ENCODE measurements around the gene CYP24A1.

DNA sequence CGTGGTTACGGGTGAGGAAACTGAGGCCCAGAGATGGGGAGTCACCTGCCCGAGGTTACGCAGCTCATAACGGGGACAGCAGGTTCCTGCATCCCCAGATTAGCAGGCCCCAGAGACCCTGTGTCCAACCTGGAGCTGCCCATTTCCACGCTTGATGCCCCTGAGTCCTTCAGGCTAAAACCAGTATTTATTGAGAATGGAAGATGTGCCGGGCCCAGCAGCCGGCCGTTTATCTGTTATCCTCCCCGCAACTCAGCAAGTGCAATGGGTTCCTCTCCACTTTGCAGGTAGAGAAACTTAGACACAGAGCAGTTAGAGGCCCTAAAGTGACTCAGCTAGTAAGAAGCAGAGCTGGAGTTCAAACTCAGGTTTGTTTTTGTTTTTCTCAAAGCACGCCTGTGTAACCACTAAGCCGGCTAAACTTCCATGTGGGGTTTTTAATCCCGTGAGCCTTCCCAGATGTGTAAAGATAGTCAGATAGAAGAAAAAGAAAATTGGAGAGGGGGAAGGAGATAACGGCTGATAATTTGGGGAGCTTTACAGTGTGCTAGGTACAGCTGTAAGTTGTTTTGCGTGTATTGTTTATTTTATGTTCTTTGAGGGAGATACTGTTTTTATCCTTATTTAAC lies 34.9 kb upstream of the CYP24A1 start:
- TF ChIP-seq POLR2A (IDR thresholded peaks at IDR 0.05) (no peak), EP300 (IDR thresholded peaks at IDR 0.05; ENCODE audit: low read depth) (no peak)
- TF ChIP-seq, protein P1, sequence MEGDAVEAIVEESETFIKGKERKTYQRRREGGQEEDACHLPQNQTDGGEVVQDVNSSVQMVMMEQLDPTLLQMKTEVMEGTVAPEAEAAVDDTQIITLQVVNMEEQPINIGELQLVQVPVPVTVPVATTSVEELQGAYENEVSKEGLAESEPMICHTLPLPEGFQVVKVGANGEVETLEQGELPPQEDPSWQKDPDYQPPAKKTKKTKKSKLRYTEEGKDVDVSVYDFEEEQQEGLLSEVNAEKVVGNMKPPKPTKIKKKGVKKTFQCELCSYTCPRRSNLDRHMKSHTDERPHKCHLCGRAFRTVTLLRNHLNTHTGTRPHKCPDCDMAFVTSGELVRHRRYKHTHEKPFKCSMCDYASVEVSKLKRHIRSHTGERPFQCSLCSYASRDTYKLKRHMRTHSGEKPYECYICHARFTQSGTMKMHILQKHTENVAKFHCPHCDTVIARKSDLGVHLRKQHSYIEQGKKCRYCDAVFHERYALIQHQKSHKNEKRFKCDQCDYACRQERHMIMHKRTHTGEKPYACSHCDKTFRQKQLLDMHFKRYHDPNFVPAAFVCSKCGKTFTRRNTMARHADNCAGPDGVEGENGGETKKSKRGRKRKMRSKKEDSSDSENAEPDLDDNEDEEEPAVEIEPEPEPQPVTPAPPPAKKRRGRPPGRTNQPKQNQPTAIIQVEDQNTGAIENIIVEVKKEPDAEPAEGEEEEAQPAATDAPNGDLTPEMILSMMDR (IDR thresholded peaks at IDR 0.05): no peak
